K562 (cell line): ENCODE results near the gene PTGIR. TPM values are rescaled to one million over a fixed set of nuclear protein-coding genes. Genes with fewer than 3 reads are reported as not detected.
A peak's percentile ranks its signal among the peaks of the same experiment; 100 is the strongest.

Experiments used
- PHF20 ChIP-seq: fragments of 450-650 bp; IDR thresholded peaks from 2 replicates; pipeline ENCODE4 v1.6.1; 2018; ENCODE audit not compliant: partially characterized antibody
- REST ChIP-seq, 2 experiments: fragments of 450-650 bp; formaldehyde crosslinking in 1 of 2; IDR thresholded peaks; 2 replicates each; pipeline versions ENCODE4 v1.4.0 to v1.6.1; 2014 to 2020; ENCODE audit warnings: mild to moderate bottlenecking in 2 of 2, borderline replicate concordance in 1 of 2, low read depth in 1 of 2
- polyA plus RNA-seq, 8 experiments: library from polyadenylated mRNA; depleted of rRNA in 4 of 8; stranded (reverse) in 5 of 8; unstranded in 3 of 8; fragments of >200 nt; fragmentation: Nextera tagmentation in 2 of 8; fragmentation: Illumina TruSeq in 1 of 8; extraction: Ambion mirVana in 2 of 8; extraction: Trizol in 1 of 8; gene quantifications; 2 replicates each; pipeline versions ENCODE4 v1.2.1 to v1.2.3, GENCODE V29; 2011 to 2014; ENCODE audit warnings: inconsistent platforms in 1 of 8, missing spikeins in 1 of 8
- total RNA-seq, 7 experiments: library from RNA; depleted of rRNA in 6 of 7; stranded (reverse); fragments of >200 nt in 6 of 7; fragmentation: Illumina TruSeq in 2 of 7; extraction: Trizol in 2 of 7; gene quantifications; 2 replicates each; pipeline versions ENCODE4 v1.2.1 to v1.2.3, GENCODE V29; 2011 to 2021; ENCODE audit warnings: low replicate concordance in 1 of 7

Gene PTGIR
- total and polyA plus RNA-seq, 9 of the 15 experiments (the other 6 are each of a cell fraction or from before 2014, with no cell fraction given) = 0.11 to 3.4 (median 1.1) TPM; not detected in 1

- TF ChIP-seq REST (IDR thresholded peaks at IDR 0.05; ENCODE audit: borderline replicate concordance) (peak; percentile 95), REST (CRISPR knock-in tag; IDR thresholded peaks at IDR 0.05; ENCODE audit: low read depth) (no peak), PHF20 (peak; percentile 24)
Measured at GRCh38 chr19:46661735-46662592, 37.1 kb upstream of the PTGIR start (continued).
